HG03442 (cell line): ENCODE results near the gene LRRC75B.
"Not testable (repeated sequence)": the region's sequence is repeated elsewhere in the genome, so short reads cannot be mapped to it uniquely, and the experiment has no call there.

Source experiments
- ATAC-seq: cut with Tn5 transposase; IDR thresholded peaks from one replicate; pipeline ENCODE4 v1.9.1; 2021; ENCODE audit warnings: mild to moderate bottlenecking, moderate library complexity; ENCODE audit not compliant: unreplicated experiment

LRRC75B gene

DNA sequence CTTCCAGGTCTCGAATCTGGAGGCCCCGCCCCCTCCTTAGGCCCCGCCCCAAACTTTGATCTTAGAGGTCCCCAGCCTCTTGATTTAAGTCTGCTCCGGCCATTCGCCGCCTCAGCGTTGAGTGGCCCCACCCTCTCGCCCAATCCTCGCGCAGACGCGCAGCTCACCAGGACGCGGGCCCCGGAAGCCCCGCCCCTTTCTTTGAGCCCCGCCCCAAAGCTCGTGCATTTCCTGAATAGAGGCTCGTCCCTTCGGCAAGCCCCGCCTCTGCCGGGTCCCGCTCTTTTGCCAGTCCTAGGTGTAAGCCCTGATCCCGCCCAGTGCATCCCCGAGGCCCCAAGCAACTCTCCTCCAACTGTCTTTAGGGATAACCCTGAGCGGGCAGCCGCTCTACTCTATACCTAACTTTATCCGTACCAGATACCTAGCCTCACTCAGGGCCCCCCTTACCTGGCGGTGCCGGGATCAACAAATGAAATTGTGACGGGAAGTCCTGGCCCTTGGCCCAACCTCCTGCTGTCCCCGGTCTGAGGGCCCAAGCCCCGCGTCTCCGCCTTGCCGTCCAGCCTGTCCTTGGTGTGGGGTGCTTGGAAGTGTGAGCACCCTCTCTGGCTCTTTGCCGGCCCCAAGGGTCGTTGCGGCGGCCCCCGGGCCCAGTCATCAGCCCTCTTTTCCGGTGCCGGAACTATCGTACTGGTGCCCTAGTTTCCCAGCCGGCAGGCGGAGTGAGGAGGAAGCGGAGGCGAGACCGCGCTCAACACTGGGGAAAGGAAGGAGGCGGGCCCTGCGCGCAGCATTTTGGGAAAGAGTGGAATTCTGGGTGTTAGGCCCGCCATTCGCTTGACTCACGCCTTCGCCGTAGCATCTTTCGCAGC is 37.5 kb downstream of the LRRC75B start, which contains the start of gene SNRPD3:
SNRPD3 (plus strand) TSS at position 835 of the 875 bp plus-strand sequence. CDS start 1,676 bp downstream, outside the sequence.
- peak; percentile 71 for ATAC-seq

DNA sequence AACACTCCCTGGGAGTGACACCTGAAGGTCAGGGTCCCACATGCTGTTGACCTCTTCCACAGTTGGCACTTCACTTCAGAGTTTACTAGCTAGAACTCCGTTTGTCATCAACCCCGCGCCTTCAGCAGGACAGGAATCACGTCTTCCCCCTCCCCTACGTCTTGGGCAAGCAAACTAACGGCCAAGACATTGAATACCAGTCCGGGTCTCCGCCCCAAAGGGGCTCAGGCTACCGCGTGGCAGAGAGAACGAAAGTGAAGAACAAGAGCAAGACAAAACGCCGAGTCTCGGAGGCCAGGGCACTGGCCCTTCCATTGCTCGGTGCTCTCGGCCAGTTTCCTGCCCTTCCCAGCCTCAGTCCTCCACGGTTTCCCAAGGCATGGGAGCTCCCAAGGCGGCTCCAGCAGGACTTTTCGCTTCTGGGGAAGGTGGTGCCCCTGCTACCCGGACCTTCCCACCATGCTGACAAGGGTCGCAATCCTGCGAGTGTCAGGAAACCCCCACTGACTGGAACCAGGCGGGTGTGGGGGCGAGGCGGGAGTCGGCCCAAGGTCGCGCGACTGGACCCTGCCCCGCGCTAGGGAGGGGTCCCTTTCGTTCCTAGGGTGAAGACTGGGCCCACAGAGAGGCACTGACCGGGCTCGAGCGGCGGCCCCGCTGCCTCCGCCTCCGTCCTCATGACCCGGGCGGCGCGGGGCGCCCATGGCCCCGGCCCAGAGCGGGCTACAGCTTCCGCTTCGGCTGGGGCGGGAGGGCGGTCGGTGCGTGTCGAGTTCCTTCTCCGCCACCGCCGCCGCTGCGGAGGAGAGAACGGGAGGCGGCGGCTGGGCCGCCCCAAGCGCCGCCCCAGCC is 38.3 kb downstream of the LRRC75B start, which contains the start of gene GUCD1:
GUCD1 (minus strand) TSS at position 826 of the 852 bp plus-strand sequence; CDS start at position 679, 147 bp downstream.
- ATAC-seq = no peak

DNA sequence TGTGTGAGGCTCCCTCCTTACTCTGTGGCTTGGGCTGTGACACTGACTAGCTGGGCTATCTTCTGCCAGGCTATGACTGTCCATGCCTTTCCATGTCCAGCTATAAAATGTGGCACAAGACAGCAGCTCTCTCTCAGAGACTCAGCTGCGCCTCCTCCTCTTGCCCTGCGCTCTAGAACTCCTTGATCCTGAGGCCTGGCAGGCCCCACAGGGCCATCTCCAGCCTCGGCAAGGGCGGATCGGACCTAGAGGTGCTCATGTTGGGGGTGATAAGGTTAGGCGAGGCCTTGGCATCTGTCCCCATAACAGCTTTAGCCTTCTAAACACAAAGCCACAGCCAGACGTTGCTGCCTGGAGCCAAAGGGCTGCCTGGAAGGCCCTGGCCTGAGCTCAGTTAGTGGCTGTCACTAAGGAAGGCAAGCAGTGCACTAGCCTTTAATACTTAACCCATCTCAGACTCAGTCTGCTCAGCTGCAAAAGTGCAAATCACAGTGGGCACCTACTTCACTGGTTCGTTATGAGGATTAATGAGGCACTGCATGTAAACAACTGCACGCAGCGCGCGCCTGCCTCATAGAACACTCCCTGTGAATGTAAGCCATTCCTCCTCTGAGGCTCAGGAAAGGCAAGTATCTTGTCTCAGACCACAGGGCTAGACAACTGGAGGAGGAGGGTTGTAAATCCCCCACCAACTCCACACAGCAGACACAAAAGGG is 39.1 kb downstream of the LRRC75B start:
- ATAC-seq = no peak

DNA sequence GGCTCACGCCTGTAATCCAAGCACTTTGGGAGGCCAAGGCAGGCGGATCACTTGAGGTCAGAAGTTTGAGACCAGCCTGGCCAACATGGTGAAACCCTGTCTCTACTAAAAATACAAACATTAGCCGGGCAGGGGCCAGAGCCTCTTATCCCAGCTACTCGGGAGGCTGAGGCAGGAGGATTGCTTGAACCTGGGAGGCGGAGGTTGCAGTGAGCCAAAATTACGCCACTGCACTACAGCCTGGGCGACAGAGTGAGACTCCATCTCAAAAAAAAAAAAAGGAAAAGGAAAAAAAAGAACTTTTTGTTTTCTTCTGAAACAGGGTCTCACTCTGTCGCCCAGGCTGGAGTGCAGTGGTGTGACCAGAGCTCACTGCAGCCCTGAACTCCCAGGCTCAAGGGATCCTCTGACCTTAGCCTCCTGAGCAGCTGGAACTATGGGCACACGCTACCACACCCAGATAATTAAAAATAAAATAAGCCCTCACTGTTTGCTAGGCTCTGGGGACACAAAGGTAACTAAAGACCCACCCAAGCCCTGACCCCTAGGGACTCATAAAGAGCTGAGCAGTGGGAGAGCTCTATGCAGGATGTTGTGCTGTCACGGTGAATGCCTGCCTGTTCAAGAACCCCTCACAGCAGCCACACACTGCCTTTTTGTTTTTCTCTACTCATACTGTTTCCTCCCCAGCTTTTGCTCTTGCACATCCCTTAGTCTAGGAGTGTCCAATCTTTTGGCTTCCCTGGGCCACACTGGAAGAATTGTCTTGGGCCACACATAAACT is 40.2 kb downstream of the LRRC75B start:
- ATAC-seq = not testable (repeated sequence)

DNA sequence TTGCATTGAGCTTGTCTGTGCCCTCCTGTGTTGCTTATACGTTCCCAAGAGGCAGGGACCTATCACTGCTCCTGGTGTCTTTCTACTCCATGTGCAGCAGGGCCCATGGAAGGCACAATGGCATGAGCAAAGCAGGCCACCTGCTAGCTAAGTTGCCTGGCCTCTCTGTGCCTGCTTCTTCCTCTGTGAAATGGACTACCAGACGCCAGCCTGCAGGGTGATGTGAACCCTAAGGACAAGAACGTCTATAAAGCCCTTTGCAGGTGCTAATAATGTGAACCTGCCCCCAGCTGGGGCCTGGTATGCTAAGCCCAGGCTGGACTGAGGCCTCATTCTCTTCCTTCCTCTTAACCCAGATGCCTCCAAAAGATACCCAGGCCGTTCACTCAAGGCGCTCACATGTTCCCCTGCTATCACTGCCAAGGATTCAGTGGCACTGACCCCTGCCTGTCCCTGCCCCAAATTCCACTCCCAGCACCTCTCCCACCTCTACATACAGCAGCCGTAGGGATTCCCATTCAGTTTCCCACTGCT is 41.9 kb downstream of the LRRC75B start:
- ATAC-seq = no peak

DNA sequence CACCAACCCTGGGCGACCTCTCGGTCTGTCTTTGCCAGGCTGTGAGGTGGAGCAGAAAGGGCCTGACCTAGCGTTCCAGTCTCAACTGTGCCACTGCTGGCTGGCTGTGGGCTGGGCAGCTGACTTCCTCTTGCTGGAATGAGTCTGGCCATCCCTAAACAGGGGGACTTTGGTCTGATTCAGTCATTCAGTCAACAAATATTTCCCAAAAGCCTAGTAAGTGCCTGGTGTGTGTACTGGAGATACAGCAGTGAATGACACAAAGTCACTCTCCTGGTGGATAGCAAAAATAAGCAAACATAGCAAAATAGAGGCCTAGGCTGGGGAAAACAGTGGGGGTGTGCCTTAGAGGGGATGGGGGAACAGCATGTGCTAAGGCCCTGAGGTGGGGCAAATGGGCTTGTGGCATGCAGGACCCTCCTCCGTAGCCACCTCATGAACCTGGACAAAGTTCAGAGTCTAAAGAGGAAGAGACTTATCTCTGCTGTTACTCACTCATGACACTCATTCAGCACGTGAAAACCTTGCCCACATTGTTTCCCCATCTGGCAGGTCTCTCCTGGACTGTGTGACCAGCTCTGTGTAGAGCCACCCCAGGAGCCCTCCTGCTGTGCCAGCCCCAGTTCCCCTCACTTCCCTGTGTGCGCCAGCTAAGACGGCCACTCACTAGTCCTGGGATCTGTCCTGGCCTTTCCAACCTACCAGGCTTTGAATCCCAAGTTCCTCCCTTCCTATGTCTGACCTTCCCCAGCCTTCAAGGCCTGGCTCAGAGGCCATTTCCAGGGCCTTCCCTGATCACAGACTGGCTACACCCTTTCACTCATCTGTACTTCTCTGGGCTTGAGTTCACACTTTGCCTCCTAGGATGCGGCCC is 42.6 kb downstream of the LRRC75B start:
- no peak for ATAC-seq

DNA sequence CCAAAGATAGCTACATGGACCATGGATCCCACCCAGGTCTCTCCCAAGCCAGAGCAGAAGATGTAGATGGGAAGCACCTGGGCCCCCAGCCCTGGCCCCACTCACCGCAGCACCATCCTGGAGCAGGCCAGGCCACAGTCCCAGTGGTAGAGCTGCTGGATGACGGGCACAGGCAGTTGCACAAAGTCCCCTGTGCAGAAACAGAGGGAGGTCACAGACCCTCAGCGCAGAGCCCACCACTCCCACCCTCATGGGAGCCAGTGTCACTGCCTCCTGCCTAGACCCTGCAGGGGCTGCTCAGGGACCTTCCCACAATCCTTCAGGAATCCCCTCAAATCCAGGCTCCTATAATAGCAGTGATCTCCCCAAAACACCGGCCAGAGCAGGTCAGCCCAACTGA is 44.1 kb downstream of the LRRC75B start:
- no peak for ATAC-seq

DNA sequence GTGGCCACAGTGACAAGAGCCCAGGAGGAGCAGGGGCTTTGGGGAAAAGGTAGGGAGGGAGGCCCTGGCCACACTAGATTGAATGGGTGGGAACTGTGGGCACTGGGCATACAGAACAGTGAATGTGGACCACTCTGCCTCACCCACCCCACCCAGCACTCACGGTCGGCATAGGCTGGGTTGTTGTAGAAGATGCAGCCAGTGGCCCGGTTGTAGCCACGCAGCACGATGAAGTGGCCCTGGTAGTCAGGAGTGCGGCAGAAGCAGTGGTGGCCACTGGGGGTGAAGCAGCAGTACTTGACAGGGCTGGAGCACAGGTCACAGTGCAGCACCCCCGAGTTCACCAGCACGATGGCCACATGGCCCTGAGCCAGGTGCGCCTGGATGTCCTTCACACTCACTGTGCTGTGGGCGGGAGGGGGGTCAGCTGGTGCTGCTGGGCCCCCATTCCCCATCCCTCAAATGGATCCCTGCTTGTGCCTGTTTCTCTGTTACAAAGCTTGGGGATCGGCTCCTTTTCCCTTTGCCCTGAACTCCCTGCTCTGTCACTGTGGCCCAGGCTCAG is 49.1 kb downstream of the LRRC75B start:
- ATAC-seq = no peak

DNA sequence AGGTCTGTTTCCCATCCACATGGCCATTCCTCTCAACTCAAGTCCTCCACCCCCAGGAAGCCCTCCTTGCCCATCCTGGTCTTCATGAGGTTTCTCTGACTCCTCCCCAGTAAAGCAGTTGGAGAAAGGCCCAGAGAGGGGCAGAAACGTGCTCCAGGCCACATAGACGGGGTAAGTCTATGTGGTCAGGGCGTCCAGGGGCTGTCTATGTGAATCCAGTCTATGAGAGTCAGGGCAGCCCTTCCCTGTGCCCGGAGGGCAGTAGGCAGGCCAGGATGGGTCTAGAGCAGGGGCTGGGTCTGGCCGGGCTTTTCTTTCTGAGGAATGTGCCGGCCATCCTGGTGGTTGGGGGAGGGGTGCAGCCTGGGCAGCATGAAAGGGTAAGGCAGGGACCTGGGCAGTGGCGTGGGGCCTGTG is 49.7 kb downstream of the LRRC75B start:
- ATAC-seq = no peak

DNA sequence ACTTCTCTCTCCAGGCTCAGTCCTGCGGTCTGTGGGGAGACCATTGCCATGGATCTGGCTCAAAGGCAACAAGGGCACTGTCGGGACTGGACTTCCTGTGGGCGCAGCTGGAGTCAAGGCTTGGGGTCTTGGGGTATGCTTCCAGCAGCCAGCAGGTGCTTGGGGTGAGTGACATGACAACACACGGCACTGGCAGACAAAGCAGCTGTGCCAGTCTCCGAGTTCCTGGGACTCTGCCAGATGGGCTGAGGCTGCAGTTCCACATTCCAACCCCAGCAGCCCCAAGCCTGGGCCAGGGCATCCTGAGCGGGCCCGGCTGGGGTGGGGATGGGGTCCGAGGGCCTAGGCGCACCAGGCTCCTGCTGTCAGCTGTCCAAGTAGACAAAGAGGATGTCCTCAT is 50.2 kb downstream of the LRRC75B start:
- ATAC-seq = no peak

DNA sequence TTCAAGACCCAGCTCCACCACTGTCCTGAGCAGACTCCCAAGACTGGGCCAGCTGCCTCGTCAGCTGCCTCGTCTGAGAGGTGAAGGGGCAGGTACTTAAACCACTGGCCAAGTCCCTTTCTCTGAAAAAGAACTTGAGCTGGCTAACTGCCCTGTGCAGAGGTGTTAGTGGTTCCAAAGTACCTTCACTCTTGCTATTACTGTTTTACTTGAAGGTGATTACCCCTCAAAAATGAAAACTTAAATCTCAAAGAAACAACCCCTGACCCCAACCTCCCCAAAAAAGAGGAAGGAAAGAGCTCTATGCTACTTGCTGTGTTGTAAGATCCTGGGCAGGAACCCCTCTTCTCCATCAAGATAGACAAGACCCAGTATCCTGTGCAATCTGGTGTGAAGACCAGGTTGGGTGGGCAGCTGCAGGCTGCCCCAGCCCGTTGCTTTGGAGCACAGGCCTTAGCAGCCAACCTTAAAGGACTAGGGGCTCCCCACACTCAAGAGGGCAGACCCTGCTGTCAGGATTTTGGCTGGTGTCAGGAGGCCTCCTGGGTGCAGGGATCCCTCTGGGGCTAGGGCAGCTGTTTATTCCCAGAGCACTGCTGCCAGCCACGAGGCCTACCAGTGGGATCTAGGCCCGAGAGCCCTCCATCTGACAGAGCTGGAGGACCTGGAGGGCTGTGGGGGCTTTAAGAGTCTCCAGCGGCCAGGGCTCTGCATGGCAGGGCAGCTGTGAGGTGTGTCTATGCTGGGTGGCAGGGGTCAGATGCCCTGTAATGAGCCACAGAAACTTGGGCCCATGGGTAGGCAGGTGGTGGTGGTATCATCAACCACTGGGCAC is 51.0 kb downstream of the LRRC75B start:
- ATAC-seq = no peak

DNA sequence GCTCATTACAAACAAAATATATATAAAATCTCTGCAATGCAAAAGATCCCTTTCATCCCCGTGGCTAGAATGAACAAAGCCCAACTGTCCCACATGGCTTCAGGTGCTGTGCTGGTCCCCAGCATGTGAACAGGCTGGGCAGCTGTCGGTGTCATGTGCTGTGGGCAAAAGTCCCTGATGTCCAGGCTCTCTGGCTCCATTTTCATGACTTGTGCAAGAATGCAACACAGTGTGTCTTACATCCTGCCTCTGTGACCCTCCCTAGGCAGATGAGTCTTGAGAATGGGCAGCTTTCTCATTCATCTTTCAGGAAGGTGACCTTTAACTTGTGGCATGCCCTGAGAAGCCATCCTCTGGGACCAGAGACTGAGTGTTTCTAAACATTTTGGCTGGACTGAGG is 52.4 kb downstream of the LRRC75B start:
- ATAC-seq = no peak

DNA sequence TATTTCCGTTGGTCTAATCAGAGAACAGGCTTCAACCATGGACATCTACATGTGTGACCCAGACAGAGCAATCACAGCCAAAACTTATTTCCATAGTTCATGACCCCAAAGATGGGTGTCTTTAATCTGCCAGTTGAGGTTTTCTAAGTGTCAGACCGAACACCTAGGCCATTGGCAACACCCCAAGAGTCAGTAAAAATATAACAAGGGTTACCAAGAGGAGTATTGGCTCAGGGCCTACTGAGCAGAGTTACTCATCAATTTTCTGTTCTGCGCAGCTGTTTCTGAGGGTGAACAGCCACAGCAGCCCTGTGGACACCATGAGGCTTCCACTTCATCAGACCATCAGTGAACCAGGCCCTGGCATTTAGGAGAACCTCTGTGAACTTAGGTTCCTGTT is 56.8 kb downstream of the LRRC75B start:
- no peak for ATAC-seq
